Right cardiac atrium (tissue), 5 donors: ENCODE results near the gene POLDIP2. TPM values are rescaled to one million over a fixed set of nuclear protein-coding genes. Genes with fewer than 3 reads are reported as not detected.

Experiments used
- ATAC-seq, 2 donors: fragments of 200-7000 bp; cut with Tn5 transposase; one replicate each; pipeline versions ENCODE4 v1.8.0 to v1.9.1; 2020; ENCODE audit warnings: moderate library complexity in 2 of 2, mild to moderate bottlenecking in 1 of 2
- DNase-seq, 3 donors: peaks; one replicate each; pipeline ENCODE4 v3.0.0-alpha.2; 2020
- H3K27ac ChIP-seq: one replicate; pipeline ENCODE4 v1.5.1; 2013; ENCODE audit warnings: mild to moderate bottlenecking, low read length, control low read depth, moderate library complexity
- H3K27me3 ChIP-seq: one replicate; pipeline ENCODE4 v1.6.1; 2013; ENCODE audit not compliant: control insufficient read depth, insufficient read depth
- H3K4me1 ChIP-seq: one replicate; pipeline ENCODE4 v1.6.1; 2013; ENCODE audit warnings: low read length; ENCODE audit not compliant: control insufficient read depth, insufficient read depth
- H3K4me3 ChIP-seq: one replicate; pipeline ENCODE4 v1.5.1; 2013; ENCODE audit warnings: low read length, control low read depth
- H3K9me3 ChIP-seq: one replicate; pipeline ENCODE4 v1.6.1; 2013; ENCODE audit warnings: low read length; ENCODE audit not compliant: control insufficient read depth
- WGBS: extraction: QIAGEN DNeasy Blood & Tissue Kit; methylation state at CpG from one replicate; pipeline ENCODE4 v1.1.7; 2013; 5-methylcytosine and 5-hydroxymethylcytosine counted together
- intact Hi-C, 4 donors: fragments of 100-400 bp; cut with DNase I; formaldehyde crosslinking; loops; one replicate each; pipeline versions ENCODE4 v1.11.0 to v1.14.0; 2022 to 2023
- polyA plus RNA-seq: library from polyadenylated mRNA; stranded (reverse); fragments of 200-250 nt; gene quantifications from one replicate; pipeline ENCODE4 v1.2.3, GENCODE V29; 2013
- total RNA-seq, 4 donors: library from RNA; stranded (reverse); fragmentation: NEBNext Ultra II Directional; extraction: Animal tissue kit (Norgen Biotek cat#: 25700); gene quantifications; one replicate each; pipeline ENCODE4 v1.2.1, GENCODE V29; 2021
- donor health status: healthy with polysubstance abuse.
- donor health status: DM: no; HTN: yes; CAD: no.
- donor health status: DM: no; HTN: no; CAD: no.
- donor health status: DM: no; HTN: yes; CAD: no; lungs with severe emphysema.
- donor health status: DM: yes; HTN: yes; CAD: no.

POLDIP2 gene
- total and polyA plus RNA-seq, 5 donors = 95.6 to 99.8 (median 98.3) TPM

DNA sequence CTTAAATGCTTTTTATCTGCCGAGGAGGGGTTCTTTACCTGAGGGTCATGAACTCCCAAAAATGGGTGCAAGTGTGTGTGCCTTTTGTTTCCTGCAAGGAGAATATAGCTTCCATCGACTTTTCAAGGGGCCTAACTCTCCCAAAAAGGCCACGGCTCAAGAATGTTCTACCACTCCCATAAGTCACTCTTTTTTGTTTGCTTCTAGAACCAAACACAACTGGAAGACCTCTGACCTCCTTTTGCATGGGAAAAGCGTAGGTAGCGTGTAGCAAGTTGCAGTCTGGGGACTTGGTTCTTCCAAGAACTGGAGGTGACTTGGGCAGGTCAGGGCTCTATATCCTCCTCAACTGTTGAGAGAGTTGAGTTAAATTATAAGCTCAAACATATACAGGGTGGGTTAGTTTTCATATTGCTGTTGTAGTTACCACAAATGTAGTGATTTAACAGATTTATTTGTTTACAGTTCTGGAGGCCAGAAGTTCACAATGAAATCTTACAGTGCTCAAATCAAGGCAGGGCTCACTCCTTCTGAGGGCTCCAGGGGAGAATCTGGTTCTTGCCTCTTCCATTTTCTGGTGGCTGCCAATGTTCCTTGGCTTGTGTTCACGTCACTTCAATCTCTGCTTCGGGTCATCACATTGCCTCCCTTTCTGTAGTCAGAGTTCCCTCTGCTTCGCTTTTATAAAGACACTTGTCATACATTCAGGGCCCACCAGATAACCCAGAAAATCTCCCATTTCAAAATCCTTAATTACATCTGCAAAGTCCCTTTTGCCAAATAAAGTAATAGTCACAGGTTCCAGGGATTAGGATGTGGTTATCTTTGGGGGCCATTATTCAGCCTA lies 36.9 kb downstream of the POLDIP2 start:
- no peak for ATAC-seq
- H3K4me1 ChIP-seq = peaks cover 2% of the 10 kb centered on the region
- no peaks in the 10 kb centered on the region for H3K27me3 ChIP-seq
- intact Hi-C loops = no loop called here
- H3K4me3 ChIP-seq = no peak overlapping the region
- no peaks in the 10 kb centered on the region for H3K9me3 ChIP-seq
- 71% methylated on average over 8 of the region's 8 CpGs for WGBS
- DNase-seq = no peak
- H3K27ac ChIP-seq = no peak overlapping the region

DNA sequence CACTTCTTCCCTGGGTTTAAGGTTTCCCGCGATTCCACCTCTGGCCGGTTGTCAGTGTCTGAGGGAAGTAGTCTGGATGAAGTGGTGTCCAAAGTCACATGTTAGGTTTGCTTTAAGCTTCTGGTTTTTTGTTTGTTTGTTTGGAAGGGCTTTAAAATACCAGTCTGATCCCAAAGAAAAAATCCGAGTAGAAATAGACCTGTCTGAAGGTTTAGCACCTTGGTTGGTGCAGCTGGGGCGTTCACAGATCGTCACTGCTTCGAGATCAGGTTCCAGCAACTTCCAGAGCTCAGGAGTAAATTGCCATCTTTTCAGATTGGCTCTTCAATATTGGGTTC lies 37.8 kb downstream of the POLDIP2 start:
- Histone ChIP-seq H3K9me3 (no peaks in the 10 kb centered on the region), H3K27ac (no peak overlapping the region), H3K4me1 (peaks cover 2% of the 10 kb centered on the region), H3K4me3 (peak overlapping the region; percentile 38), H3K27me3 (no peaks in the 10 kb centered on the region)
- intact Hi-C loops = no loop called here
- DNase-seq (no peak), ATAC-seq (no peak)
- WGBS = 2% methylated on average over 7 of the region's 7 CpGs

DNA sequence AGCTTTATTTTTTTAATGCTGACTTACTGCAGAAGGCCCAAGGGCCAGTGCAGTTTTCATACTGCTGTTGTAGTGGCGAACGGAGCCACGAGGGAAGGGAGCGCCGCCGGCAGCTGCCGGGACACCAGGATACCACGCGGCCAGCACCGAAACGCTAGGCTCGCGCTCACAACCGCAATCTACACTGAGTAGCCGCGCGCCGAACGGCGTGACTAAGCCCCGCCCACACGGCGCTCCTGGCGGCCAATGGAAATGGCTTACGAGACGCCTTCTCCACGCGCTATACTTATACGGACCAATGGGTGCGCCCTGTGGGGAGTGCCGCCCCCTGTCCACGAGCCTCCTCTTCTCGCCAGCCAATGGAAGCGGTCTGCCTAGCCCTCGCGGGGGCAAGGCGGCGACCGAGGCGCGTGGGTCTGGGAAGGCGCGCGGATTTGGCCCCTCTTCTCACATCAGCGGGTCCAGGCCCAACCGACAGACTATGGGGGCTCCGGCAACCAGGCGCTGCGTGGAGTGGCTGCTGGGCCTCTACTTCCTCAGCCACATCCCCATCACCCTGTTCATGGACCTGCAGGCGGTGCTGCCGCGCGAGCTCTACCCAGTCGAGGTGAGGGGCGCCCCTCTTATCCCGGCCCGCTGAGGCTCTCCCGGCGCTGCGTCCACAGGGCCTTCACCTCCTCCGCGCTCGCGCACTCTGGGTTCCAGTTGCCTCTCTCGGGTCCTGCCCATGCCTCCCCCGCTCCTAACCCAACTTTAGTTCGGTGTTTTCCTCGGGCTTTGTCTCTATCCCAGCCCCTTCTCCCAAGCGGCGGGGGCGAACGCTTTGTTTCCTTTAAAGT lies 38.3 kb downstream of the POLDIP2 start, which contains the start of gene TMEM97:
Gene TMEM97 (plus strand): TSS at position 442 of the 839 bp plus-strand sequence. CDS start 40 bp downstream, at position 482.
- under 1% methylated on average over 72 of the region's 72 CpGs for WGBS

DNA sequence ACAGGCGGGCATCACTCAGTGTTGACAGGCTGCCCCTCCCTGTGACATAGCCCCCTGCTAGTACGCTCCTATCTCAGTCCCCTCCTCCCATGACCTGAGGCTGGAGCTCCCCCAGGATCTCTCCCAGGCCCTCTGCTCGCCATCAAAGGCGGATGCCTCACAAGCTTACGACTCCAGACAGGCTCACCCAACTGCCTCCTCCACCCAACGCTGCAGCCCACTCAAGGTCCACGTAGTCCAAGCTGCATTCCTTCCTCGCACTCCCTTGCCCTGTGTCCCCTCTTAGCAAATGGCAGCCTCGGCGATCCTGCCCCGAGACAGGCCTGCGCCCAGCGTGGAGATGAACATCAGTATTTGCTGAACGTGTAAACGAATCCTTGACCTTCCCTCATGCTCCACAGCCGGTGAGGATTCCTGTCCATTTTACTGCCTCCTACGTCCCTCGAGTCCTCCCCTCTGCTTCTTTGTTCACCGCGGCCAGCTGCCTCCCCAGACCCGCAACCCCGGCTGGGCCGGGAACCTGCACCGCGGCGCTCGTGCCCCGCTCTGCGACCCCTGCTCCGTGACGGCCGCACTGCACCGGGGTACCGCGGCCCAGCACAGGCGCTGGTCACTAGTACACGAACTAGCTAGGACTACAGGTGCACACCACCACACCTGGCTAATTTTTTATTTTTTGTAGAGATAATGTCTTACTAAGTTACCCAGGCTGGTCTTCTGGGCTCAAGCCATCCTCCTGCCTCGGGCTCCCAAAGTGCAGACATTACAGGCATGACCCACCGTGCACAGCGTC lies 39.2 kb downstream of the POLDIP2 start:
- no peak for DNase-seq
- intact Hi-C loops = no loop called here
- no peak overlapping the region for H3K27ac ChIP-seq
- WGBS = 10% methylated on average over 40 of the region's 40 CpGs
- peak overlapping the region; percentile 23 for H3K4me3 ChIP-seq
- no peaks in the 10 kb centered on the region for H3K9me3 ChIP-seq
- H3K4me1 ChIP-seq = peaks cover 2% of the 10 kb centered on the region
- H3K27me3 ChIP-seq = no peaks in the 10 kb centered on the region
- peak; percentile 4 to 16 for ATAC-seq

More for the DNA sequence above, 38.3 kb downstream of the POLDIP2 start, which contains the start of gene TMEM97:
- no peaks in the 10 kb centered on the region for H3K9me3 ChIP-seq
- H3K27me3 ChIP-seq = no peaks in the 10 kb centered on the region
- DNase-seq (peak; percentile 97 to 99 (median 98)), ATAC-seq (peak; percentile 100)
- peaks cover 2% of the 10 kb centered on the region for H3K4me1 ChIP-seq
- intact Hi-C loops = no loop called here
- peak within 1 kb of the TSS; percentile 38 for H3K4me3 ChIP-seq
- no peak within 1 kb of the TSS for H3K27ac ChIP-seq

DNA sequence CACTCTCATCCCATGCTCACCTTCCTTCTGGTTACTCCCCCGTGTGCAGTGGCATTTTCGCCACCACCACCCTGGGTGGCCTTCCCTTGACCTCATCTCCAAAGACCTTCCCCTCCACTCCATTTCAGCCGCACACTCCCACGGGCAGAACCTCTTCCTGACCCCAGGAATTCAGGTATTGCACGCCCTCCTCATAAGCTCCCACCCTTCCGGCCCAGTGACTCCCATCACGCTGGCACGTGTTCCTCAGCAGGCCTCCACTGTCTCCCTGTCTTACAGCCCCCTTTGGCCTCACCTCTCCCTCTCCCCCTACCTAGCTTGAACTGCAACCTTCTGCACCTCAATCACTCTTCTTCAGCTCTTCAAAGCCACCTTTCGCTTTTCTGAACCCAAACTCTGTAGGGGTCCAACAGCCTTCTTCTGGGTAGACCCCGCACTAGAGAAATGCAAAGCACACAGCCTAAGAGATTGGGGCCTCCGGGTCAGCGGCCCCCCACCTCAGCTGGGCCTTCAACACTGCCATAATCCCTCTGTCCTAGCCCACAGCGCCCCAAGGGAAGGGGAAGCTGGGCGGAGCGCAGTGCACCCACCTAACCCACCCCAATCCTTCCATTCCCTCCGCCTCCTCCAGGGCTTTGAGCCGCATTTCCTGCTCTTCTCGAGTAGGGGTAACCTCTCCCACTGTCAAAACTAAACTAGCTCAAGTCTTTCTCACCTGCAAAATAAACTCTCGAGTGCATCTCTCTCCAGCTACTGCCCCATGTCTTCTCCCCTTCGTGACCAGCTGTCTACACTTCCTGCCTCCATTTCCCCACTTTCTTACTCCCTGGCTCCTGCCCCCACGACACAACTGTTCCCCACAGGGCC lies 40.0 kb downstream of the POLDIP2 start:
- no peaks in the 10 kb centered on the region for H3K27me3 ChIP-seq
- no peak for DNase-seq
- H3K4me1 ChIP-seq = peaks cover 2% of the 10 kb centered on the region
- 77% methylated on average over 21 of the region's 21 CpGs for WGBS
- no peak for ATAC-seq
- no peak overlapping the region for H3K27ac ChIP-seq
- H3K4me3 ChIP-seq = no peak overlapping the region
- no peaks in the 10 kb centered on the region for H3K9me3 ChIP-seq
- intact Hi-C loops = no loop called here

DNA sequence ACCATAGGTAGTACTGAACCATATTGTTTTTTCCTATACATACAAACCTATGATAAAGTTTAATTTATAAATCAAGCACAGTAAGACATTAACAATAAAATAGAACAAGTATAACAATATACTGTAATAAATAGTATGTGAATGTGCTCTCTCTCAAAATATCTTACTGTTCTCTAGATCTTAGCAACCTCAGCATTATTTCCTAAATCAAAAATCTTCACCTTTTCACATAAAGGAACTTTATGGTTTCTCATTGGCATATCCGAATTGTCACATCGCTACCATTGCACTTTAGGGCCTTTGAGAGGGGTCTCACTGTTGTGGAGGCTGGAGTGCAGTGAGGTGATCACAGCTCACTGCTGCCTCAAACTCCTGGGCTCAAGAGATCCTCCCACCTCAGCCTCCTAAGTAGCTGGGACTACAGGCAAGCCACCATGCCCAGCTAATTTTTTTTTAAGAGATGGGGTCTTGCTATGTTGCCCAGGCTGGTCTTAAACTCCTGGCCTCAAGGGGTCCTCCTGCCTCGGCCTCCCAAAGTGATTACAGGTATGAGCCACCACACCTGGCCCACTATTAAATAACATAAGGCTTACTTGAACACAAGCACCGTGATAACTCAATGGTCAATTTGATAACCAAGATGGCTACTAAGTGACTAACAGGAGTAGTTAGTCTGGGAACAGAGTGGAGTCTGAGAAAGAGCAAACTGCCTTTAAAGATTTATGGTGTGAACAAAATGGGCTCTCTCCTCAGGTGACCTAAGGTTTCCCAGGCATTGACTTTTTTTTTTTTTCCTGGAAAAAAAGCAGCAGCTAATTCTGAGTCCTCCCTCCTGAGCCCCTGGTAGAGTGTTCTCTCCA lies 41.3 kb downstream of the POLDIP2 start:
- H3K27ac ChIP-seq = no peak overlapping the region
- no peak overlapping the region for H3K4me3 ChIP-seq
- no peaks in the 10 kb centered on the region for H3K9me3 ChIP-seq
- no peaks in the 10 kb centered on the region for H3K27me3 ChIP-seq
- WGBS = 90% methylated on average over 4 of the region's 4 CpGs
- ATAC-seq (no peak), DNase-seq (no peak)
- intact Hi-C loops = no loop called here
- H3K4me1 ChIP-seq = peaks cover 2% of the 10 kb centered on the region

DNA sequence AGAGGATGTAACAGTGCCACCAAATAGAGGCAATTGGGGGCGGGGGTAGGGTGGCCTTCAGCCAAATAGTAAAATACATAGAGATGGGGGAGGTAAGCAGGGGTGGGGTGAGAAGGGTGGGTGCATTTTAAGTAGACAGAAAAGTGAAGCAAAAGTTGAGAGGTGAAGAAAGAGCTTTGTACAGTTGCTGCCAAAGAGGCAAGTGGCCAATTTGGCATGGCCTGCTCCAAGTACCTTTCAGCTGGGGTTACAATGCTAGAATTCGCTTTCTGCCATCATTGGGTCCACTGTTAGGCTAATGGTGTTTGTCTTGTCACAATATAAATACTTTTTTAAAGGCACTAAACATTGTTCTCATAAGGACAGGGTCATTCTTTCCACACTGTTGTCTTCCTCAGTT lies 43.5 kb downstream of the POLDIP2 start:
- Histone ChIP-seq H3K9me3 (no peaks in the 10 kb centered on the region), H3K4me3 (no peak overlapping the region), H3K27me3 (no peaks in the 10 kb centered on the region), H3K27ac (no peak overlapping the region), H3K4me1 (peaks cover 2% of the 10 kb centered on the region)
- DNase-seq (no peak), ATAC-seq (no peak)
- 89% methylated on average over 2 of the region's 2 CpGs for WGBS
- intact Hi-C loops = no loop called here

DNA sequence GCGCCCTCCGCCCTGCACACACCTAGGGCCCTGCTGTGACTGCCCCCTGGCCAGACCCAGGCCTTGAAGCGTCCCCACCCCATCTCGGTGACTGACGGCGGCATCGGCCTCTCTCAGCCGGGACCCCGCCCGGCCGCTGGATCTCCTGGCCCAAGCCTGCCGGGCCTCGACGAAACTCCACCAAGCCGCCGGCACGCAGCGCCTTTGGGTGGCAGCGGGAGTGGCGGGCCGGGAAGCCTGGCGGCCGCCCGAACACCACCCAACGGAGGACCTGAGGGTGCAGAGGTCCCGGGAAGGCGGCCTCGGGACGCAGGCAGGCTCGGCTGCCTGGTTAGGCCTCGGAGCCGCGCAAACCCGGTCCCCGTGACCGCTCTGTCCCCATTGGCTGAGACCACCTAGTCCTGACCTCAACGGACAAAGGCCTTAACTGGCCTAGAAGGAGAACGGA lies 50.3 kb downstream of the POLDIP2 start:
- WGBS = 22% methylated on average over 38 of the region's 38 CpGs

DNA sequence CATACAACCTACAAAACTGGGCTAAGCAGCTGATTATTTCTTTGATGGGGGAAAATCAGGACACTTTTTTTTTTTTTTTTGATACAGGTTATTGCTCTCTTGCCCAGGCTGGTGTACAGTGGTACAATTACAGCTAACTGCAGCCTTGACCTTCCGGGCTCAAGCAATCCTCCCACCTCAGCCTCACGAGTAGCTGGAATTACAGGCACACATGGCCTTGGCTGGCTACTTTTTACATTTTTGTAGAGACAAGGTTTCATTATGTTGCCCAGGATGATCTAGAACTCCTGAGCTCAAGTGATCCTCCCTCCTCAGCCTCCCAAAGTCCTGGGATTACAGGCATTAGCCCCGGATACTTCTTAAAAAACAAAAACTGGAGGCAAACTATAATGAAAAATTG lies 58.9 kb downstream of the POLDIP2 start:
- 76% methylated on average over 3 of the region's 3 CpGs for WGBS
- H3K4me1 ChIP-seq = no peaks in the 10 kb centered on the region
- no peaks in the 10 kb centered on the region for H3K9me3 ChIP-seq
- intact Hi-C loops = no loop called here
- H3K4me3 ChIP-seq = no peak overlapping the region
- H3K27ac ChIP-seq = no peak overlapping the region
- no peaks in the 10 kb centered on the region for H3K27me3 ChIP-seq
- ATAC-seq (no peak), DNase-seq (no peak)

More for the DNA sequence above, 50.3 kb downstream of the POLDIP2 start:
- no peaks in the 10 kb centered on the region for H3K4me1 ChIP-seq
- DNase-seq = peak in 1 of 3 donors; percentile 36
- no peaks in the 10 kb centered on the region for H3K27me3 ChIP-seq
- intact Hi-C loops = no loop called here
- no peak for ATAC-seq
- H3K27ac ChIP-seq = no peak overlapping the region
- no peaks in the 10 kb centered on the region for H3K9me3 ChIP-seq
- H3K4me3 ChIP-seq = no peak overlapping the region
